ENCODE measurements around the gene DDX39A. TPM values are rescaled to one million over a fixed set of nuclear protein-coding genes. Genes with fewer than 3 reads are reported as not detected.

Gene DDX39A
- total and polyA plus RNA-seq, 8 donors, result 37.1 to 298 (median 110) TPM

- no peak for DNase-seq
- intact Hi-C loops (cut with DNase I; ENCODE audit: low total_unique reads), result no loop called here
- H3K4me1 ChIP-seq, result peaks cover 0 to 71% (median 21%) of the 10 kb centered on the region in 4 donors
These were observed 48.8 kb downstream of the DDX39A start for GRCh38 chr19:14370169-14370939.

GRCh38 chr19:14369399-14370168 is 49.6 kb downstream of the DDX39A start:
- Histone ChIP-seq H3K27me3 (no peaks in the 10 kb centered on the region), H3K36me3 (no peaks in the 10 kb centered on the region), H3K27ac (peak overlapping the region; percentile 32 to 87 (median 79)), H3K4me3 (no peak overlapping the region), H3K4me1 (peaks cover 0 to 65% (median 14%) of the 10 kb centered on the region in 4 donors), H3K9me3 (no peaks in the 10 kb centered on the region)
- 44 to 54% (median 53%) methylated on average over 18 to 19 of the region's 19 CpGs for WGBS, 5 donors
- intact Hi-C loops (cut with DNase I; ENCODE audit: low total_unique reads), result no loop called here
- DNase-seq, result peak in 1 of 2 donors; percentile 75
- TF ChIP-seq POLR2A (IDR thresholded peaks at IDR 0.05), result no peak

More at GRCh38 chr19:14370169-14370939, 48.8 kb downstream of the DDX39A start:
- Histone ChIP-seq H3K27me3 (no peaks in the 10 kb centered on the region), H3K4me3 (no peak overlapping the region), H3K36me3 (no peaks in the 10 kb centered on the region), H3K9me3 (no peaks in the 10 kb centered on the region), H3K27ac (peak overlapping the region; percentile 49 to 87 (median 79))
- TF ChIP-seq CTCF (IDR thresholded peaks at IDR 0.05) (no peak), POLR2A (IDR thresholded peaks at IDR 0.05) (no peak), POLR2AphosphoS5 (IDR thresholded peaks at IDR 0.05) (no peak), EP300 (IDR thresholded peaks at IDR 0.05) (no peak)
- WGBS, 5 donors, result 54 to 73% (median 69%) methylated on average over 19 of the region's 19 CpGs

- no peaks in the 10 kb centered on the region for H3K9me3 ChIP-seq
- peak in 1 of 2 donors; percentile 65 for DNase-seq
- no peak for TF ChIP-seq POLR2A (IDR thresholded peaks at IDR 0.05)
- no peak for TF ChIP-seq CTCF (IDR thresholded peaks at IDR 0.05)
- TF ChIP-seq EP300 (IDR thresholded peaks at IDR 0.05), result no peak
- TF ChIP-seq POLR2AphosphoS5 (IDR thresholded peaks at IDR 0.05), result peak in 1 of 3 donors; percentile 18
- intact Hi-C loops (cut with DNase I; ENCODE audit: low total_unique reads), result no loop called here
- peak overlapping the region; percentile 28 to 87 (median 69) for H3K27ac ChIP-seq
- H3K36me3 ChIP-seq, result no peaks in the 10 kb centered on the region
- no peak overlapping the region for H3K4me3 ChIP-seq
- H3K4me1 ChIP-seq, result peaks cover 10 to 65% (median 23%) of the 10 kb centered on the region in 4 donors
- WGBS, 5 donors, result 56 to 71% (median 57%) methylated on average over 5 of the region's 5 CpGs
- no peaks in the 10 kb centered on the region for H3K27me3 ChIP-seq
These were observed 51.1 kb downstream of the DDX39A start for GRCh38 chr19:14368011-14368513.

- Histone ChIP-seq H3K4me1 (peaks cover 11 to 66% (median 26%) of the 10 kb centered on the region in 4 donors), H3K27me3 (no peaks in the 10 kb centered on the region), H3K36me3 (no peaks in the 10 kb centered on the region), H3K27ac (peak overlapping the region in 3 of 5 donors; percentile 13 to 84 (median 62)), H3K4me3 (no peak overlapping the region), H3K9me3 (no peaks in the 10 kb centered on the region)
- intact Hi-C loops (cut with DNase I; ENCODE audit: low total_unique reads), result no loop called here
- 96 to 97% (median 96%) methylated on average over 10 of the region's 10 CpGs for WGBS, 5 donors
- TF ChIP-seq POLR2AphosphoS5 (IDR thresholded peaks at IDR 0.05), result no peak
- no peak for TF ChIP-seq POLR2A (IDR thresholded peaks at IDR 0.05)
- TF ChIP-seq EP300 (IDR thresholded peaks at IDR 0.05), result no peak
- no peak for TF ChIP-seq CTCF (IDR thresholded peaks at IDR 0.05)
- no peak for DNase-seq
These were observed 52.1 kb downstream of the DDX39A start for GRCh38 chr19:14367016-14367415.

All from stomach (tissue), 9 donors.